K562 (cell line): ENCODE measurements around the gene SLIT1. TPM values are rescaled to one million over a fixed set of nuclear protein-coding genes. Genes with fewer than 3 reads are reported as not detected.

Experiments
- ATAC-seq: fragments of 200-7000 bp; cut with Tn5 transposase; 3 replicates; pipeline ENCODE4 v1.9.1; 2020; ENCODE audit warnings: moderate library complexity
- BruUV-seq: library from RNA; stranded (reverse); fragments of 400-500 nt; replicated peaks from 2 replicates; lab custom pipeline; 2021; lab: Mats Ljungman, UMichigan
- CTCF ChIA-PET: fragments of 300-600 bp; formaldehyde crosslinking; extraction: SDS; loops from one replicate; lab custom pipeline; 2021; ENCODE audit warnings: low intra/inter-chr PET ratio; lab: Yijun Ruan, JAX
- POLR2A ChIA-PET: fragments of 300-600, 350-650 bp; sonication (Branson Sonifier 250); formaldehyde crosslinking; extraction: SDS; loops from one replicate; lab custom pipeline; 2021; ENCODE audit warnings: antibody characterized with exemption, inconsistent platforms; lab: Yijun Ruan, JAX
- DNase-seq, 4 experiments: peaks; one replicate each; pipeline versions ENCODE4 v3.0.0 to v3.0.0-alpha.2; 2011 to 2018; ENCODE audit warnings: low spot score in 3 of 4, mixed read lengths in 3 of 4; ENCODE audit errors: extremely low read depth in 1 of 4
- FAIRE-seq: peaks from 2 replicates; lab custom pipeline; 2011; peaks lifted over from hg19 to GRCh38; lab: Jason Lieb, UNC
- H2AFZ ChIP-seq: 2 replicates; pipeline ENCODE4 v1.6.0; 2011; ENCODE audit warnings: low read depth, low read length, control low read depth, inconsistent platforms
- H3K27ac ChIP-seq: fragments of 200-600 bp; 3 replicates; pipeline ENCODE4 v1.8.0; 2011; ENCODE audit warnings: low read depth, mild to moderate bottlenecking, control low read depth, inconsistent platforms, low read length, moderate library complexity, mixed read lengths; ENCODE audit errors: extremely low read depth
- H3K27me3 ChIP-seq, 2 experiments: fragments of 300-600 bp in 1 of 2; 2 replicates in 1 of 2; 3 replicates in 1 of 2; pipeline versions ENCODE4 v1.6.0 to v1.8.0; 2011; ENCODE audit warnings: inconsistent platforms in 2 of 2, low read length in 2 of 2, mild to moderate bottlenecking in 1 of 2, mixed read lengths in 1 of 2, moderate library complexity in 1 of 2; ENCODE audit not compliant: control insufficient read depth in 2 of 2, insufficient read depth in 2 of 2
- H3K36me3 ChIP-seq: fragments of 300-600 bp; 3 replicates; pipeline ENCODE4 v1.8.0; 2011; ENCODE audit warnings: mild to moderate bottlenecking, low read length, inconsistent platforms; ENCODE audit not compliant: control insufficient read depth, insufficient read depth
- H3K4me1 ChIP-seq, 2 experiments: fragments of 200-600 bp in 1 of 2; replicated peaks in 1 of 2; 2 replicates in 1 of 2; 3 replicates in 1 of 2; pipeline versions ENCODE4 v1.5.1 to v1.8.0; 2011; ENCODE audit warnings: inconsistent platforms in 2 of 2, low read length in 2 of 2, mild to moderate bottlenecking in 1 of 2, mixed read lengths in 1 of 2, moderate library complexity in 1 of 2; ENCODE audit not compliant: control insufficient read depth in 2 of 2, insufficient read depth in 2 of 2
- H3K4me2 ChIP-seq: 2 replicates; pipeline ENCODE4 v1.6.1; 2011; ENCODE audit warnings: low read length, control low read depth, inconsistent platforms, mixed read lengths; ENCODE audit not compliant: insufficient read depth
- H3K4me3 ChIP-seq: fragments of 200-600 bp; sonication (generic), shearing (Covaris generic); 2 replicates; pipeline ENCODE4 v1.5.1; 2016; ENCODE audit warnings: control low read depth, inconsistent platforms
- H3K79me2 ChIP-seq: fragments of 200-600 bp; 3 replicates; pipeline ENCODE4 v1.8.0; 2011; ENCODE audit warnings: low read length, inconsistent platforms; ENCODE audit not compliant: control insufficient read depth, insufficient read depth
- H3K9ac ChIP-seq, 2 experiments: 2 replicates each; pipeline versions ENCODE4 v1.6.0 to v1.6.1; 2011; ENCODE audit warnings: low read depth in 2 of 2, low read length in 2 of 2, control low read depth in 1 of 2, inconsistent platforms in 1 of 2, mild to moderate bottlenecking in 1 of 2, mixed read lengths in 1 of 2; ENCODE audit not compliant: insufficient read depth in 1 of 2
- H3K9me1 ChIP-seq: one replicate; pipeline ENCODE4 v1.6.0; 2011; ENCODE audit warnings: inconsistent platforms, mild to moderate bottlenecking, low read length, moderate library complexity; ENCODE audit not compliant: control insufficient read depth, insufficient read depth
- H3K9me3 ChIP-seq: replicated peaks from 2 replicates; pipeline ENCODE4 v1.5.1; 2011; ENCODE audit warnings: low read depth, low read length, inconsistent platforms; ENCODE audit not compliant: control insufficient read depth, insufficient read depth
- H4K20me1 ChIP-seq: replicated peaks from 2 replicates; pipeline ENCODE4 v1.6.1; 2011; ENCODE audit warnings: low read length, inconsistent platforms, mixed read lengths; ENCODE audit not compliant: control insufficient read depth, insufficient read depth
- SREBF1 ChIP-seq: fragments of 150-350 bp; IDR thresholded peaks from 2 replicates; pipeline ENCODE4 v1.6.1; 2014; ENCODE audit warnings: antibody characterized with exemption, low read depth, low read length, borderline replicate concordance
- ZNF639 ChIP-seq, 2 experiments: fragments of 200-800 bp in 1 of 2; sonication (Bioruptor generic) in 1 of 2; sonication (generic) in 1 of 2; formaldehyde crosslinking in 1 of 2; IDR thresholded peaks in 1 of 2; conservative IDR thresholded peaks in 1 of 2; 2 replicates each; pipeline versions ENCODE4 v1.5.0 to v1.6.1; 2016 to 2020; ENCODE audit warnings: missing compliant biosample characterization in 1 of 2, missing genetic modification characterization in 1 of 2, missing genetic modification reagents in 1 of 2
- WGBS: fragments of 100-300 bp; shearing (Covaris generic); methylation state at CpG from one replicate; pipeline ENCODE4 v1.1.6; 2016; ENCODE audit warnings: low coverage, mixed read lengths; ENCODE audit not compliant: insufficient coverage; ENCODE audit errors: missing lambda C conversion rate; 5-methylcytosine and 5-hydroxymethylcytosine counted together
- in situ Hi-C: fragments of 300-500 bp; cut with MboI; formaldehyde crosslinking; loops from 4 replicates; pipeline ENCODE4 v1.15.0; 2018; ENCODE audit warnings: inconsistent platforms, mixed read lengths
- intact Hi-C: fragments of 100-400 bp; cut with micrococcal nuclease; formaldehyde crosslinking; loops from 2 replicates; pipeline ENCODE4 v1.14.2; 2022
- polyA plus RNA-seq, 8 experiments: library from polyadenylated mRNA; depleted of rRNA in 4 of 8; stranded (reverse) in 5 of 8; unstranded in 3 of 8; fragments of >200 nt; fragmentation: Nextera tagmentation in 2 of 8; fragmentation: Illumina TruSeq in 1 of 8; extraction: Ambion mirVana in 2 of 8; extraction: Trizol in 1 of 8; gene quantifications; 2 replicates each; pipeline versions ENCODE4 v1.2.1 to v1.2.3, GENCODE V29; 2011 to 2014; ENCODE audit warnings: inconsistent platforms in 1 of 8, missing spikeins in 1 of 8
- total RNA-seq, 7 experiments: library from RNA; depleted of rRNA in 6 of 7; stranded (reverse); fragments of >200 nt in 6 of 7; fragmentation: Illumina TruSeq in 2 of 7; extraction: Trizol in 2 of 7; gene quantifications; 2 replicates each; pipeline versions ENCODE4 v1.2.1 to v1.2.3, GENCODE V29; 2011 to 2021; ENCODE audit warnings: low replicate concordance in 1 of 7
- TF ChIP-seq, protein P1 (sequence below): fragments of 250-450 bp; sonication (Bioruptor Pico); IDR thresholded peaks from 2 replicates; pipeline ENCODE4 v1.5.0; 2021; ENCODE audit warnings: mild to moderate bottlenecking, moderate library complexity

SLIT1 gene
- total and polyA plus RNA-seq, 9 of the 15 experiments (the other 6 are each of a cell fraction or from before 2014, with no cell fraction given): 0.01 to 0.11 (median 0.04) TPM; not detected in 3

DNA sequence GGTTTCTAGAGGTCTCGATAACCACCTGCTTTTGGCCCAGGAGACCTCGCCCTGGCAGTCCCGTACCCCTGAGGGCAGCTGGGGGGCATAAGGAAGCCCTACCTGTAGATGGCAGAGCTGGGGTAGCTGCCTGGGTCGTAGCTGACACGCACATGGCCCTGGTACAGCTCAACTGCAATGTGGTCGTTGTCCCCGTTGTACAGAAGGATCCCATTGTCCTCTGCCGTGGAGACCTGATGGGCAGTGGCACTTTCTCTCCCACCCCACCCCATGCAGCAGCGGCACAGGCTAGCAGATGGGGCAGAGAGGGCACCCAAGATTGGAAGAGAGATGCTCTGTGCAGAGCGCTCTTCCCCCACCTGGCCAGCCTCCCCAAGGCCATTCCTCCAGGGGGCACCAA lies 181.2 kb downstream of the SLIT1 start:
- H3K4me2 ChIP-seq: no peak overlapping the region
- TF ChIP-seq SREBF1: no peak
- H3K9ac ChIP-seq: no peak overlapping the region
- no peak for DNase-seq
- no peak overlapping the region for H3K4me3 ChIP-seq
- no TSS peak for BruUV-seq
- no peaks in the 10 kb centered on the region for H4K20me1 ChIP-seq
- H3K9me1 ChIP-seq: no peaks in the 10 kb centered on the region
- no peak overlapping the region for H2AFZ ChIP-seq
- no peaks in the 10 kb centered on the region for H3K9me3 ChIP-seq
- no peak for FAIRE-seq
- 5% methylated on average over 9 of the region's 10 CpGs for WGBS
- no peak for ATAC-seq
- intact Hi-C loops: no loop called here
- CTCF ChIA-PET: no interaction called here
- no peaks in the 10 kb centered on the region for H3K27me3 ChIP-seq
- in situ Hi-C loops: no loop called here
- H3K79me2 ChIP-seq: no peaks in the 10 kb centered on the region
- POLR2A ChIA-PET: no interaction called here
- no peak overlapping the region for H3K27ac ChIP-seq
- H3K4me1 ChIP-seq: 0 out of 5 replicates have a peak, but pooled peaks cover 0 to 3% of the 10 kb centered on the region in 2 experiments
- H3K36me3 ChIP-seq: no peaks in the 10 kb centered on the region

DNA sequence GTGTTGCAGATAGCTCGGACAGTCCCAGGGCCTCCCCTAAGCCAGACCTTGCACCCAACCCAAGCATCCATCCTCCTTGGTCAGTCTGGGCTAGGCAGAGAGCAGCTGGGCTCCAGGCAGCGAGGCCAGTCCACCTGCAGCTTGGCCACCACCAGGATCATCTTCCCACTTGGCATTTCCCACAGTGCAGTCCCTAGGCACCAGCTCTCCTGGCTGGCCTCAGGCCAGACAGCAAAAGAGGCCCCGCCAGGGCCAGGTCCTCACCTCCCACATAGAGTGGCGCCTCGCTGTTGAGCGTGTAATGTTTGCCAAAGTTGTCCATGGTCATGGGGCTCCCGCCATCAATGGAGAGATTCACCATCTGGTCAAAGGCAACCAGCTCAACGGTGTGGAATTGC lies 182.0 kb downstream of the SLIT1 start:
- no peak overlapping the region for H3K4me2 ChIP-seq
- ChIA-PET POLR2A (interaction anchor here (0.7 kb wide), 1 partner anchor 162 kb away, joined by 3 read pairs; no protein-coding TSS in a partner anchor), CTCF (no interaction called here)
- no peak overlapping the region for H3K27ac ChIP-seq
- H4K20me1 ChIP-seq: no peaks in the 10 kb centered on the region
- H3K27me3 ChIP-seq: no peaks in the 10 kb centered on the region
- no peak for ATAC-seq
- BruUV-seq: no TSS peak
- H2AFZ ChIP-seq: no peak overlapping the region
- H3K9me3 ChIP-seq: no peaks in the 10 kb centered on the region
- no peak overlapping the region for H3K4me3 ChIP-seq
- in situ Hi-C loops (no loop called here), intact Hi-C loops (no loop called here)
- H3K4me1 ChIP-seq: peaks cover 0 to 3% of the 10 kb centered on the region in 2 experiments; a peak in 1 of 5 replicates
- 0% methylated on average over 6 of the region's 8 CpGs for WGBS
- no peak for TF ChIP-seq ZNF639 (CRISPR knock-in tag; conservative IDR thresholded peaks at IDR 0.05 in 1 of 2, IDR thresholded peaks at IDR 0.05 in 1 of 2)
- TF ChIP-seq, protein P1, sequence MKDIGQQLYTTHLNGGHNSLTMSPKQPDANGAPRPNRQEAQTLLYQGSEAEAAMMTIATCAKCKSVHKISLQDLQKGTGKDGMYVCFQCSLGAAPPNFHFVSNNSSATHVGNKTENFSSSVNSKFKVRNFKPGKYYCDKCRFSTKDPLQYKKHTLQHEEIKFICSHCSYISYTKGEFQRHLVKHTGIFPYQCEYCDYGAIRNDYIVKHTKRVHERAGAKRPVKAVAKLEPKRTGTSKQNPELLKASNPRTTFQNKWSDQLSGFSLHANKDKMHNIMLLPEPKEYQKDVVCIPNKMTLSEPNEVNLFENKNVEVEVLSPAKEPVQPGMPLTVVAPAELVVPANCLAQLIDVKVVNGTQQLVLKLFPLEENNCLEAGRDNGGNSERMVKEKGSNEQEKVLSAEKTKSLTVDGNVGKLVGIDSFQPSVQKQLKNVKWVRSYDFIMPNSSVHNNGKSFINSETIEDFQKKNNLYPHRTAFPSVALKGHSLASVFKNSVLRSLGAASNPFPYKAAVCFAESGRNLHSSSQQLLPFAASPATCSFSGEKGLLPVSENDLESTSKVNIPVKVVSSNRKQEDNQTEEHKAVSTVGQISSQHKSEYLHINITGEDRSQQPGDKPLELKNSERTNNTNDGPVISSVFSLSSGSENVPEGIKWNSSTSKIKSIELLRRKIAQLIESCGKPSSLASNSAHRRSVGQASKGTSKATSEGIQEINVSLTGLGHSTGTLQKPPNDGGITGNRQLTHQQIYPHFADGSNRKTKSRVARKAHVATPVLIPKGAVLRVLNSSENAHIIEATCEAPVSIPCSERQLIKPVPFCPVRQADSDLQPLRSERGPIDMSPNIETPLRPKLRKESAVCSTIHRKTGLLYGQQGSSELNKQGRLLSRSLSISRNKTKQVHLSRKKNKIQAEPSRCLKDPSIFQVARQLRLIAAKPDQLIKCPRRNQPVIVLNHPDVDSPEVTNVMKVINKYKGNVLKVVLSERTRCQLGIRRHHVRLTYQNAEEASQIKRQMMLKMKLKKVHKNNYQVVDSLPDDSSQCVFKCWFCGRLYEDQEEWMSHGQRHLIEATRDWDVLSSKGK (CRISPR knock-in tag): no peak
- no peaks in the 10 kb centered on the region for H3K9me1 ChIP-seq
- no peak for DNase-seq
- H3K9ac ChIP-seq: no peak overlapping the region
- no peak for FAIRE-seq
- no peaks in the 10 kb centered on the region for H3K79me2 ChIP-seq
- H3K36me3 ChIP-seq: no peaks in the 10 kb centered on the region
